ENCODE data around the gene FKBP4. TPM values are rescaled to one million over a fixed set of nuclear protein-coding genes. Genes with fewer than 3 reads are reported as not detected.

FKBP4 gene
- total RNA-seq, 1 experiment from 2014 or later: 76.7 TPM

DNA sequence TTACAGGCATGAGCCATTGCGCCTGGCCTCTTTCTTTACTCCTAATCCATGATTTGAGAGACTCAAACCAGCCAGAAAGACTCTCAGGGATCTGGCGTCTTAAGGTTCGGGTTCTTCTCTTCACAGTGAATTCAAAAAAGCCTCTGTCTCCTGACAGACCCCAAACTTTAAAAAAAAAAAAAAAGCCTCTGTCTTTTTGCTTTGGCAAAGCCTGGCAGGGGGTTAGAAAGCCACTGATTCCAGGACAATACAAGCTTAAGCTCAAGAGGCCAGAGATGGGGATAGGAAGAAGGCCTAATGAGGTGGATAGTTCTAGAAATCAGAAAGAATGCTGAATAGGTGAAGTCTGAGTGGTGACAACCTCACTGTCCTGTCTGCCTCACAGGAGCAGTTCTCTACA is 31.3 kb downstream of the FKBP4 start:
- Histone ChIP-seq H3K36me3 (ENCODE audit: insufficient read depth, low read length) (peaks cover 37% of the 10 kb centered on the region), H3K27me3 (ENCODE audit: low read length) (no peaks in the 10 kb centered on the region), H3K9me2 (replicated peaks; ENCODE audit: insufficient read depth, low read length) (no peaks in the 10 kb centered on the region), H3K9ac (ENCODE audit: low read length) (no peak overlapping the region), H3K27ac (ENCODE audit: low read length) (no peak overlapping the region), H3K4me2 (ENCODE audit: low read depth, low read length, poor library complexity, severe bottlenecking) (no peak overlapping the region), H3K4me1 (ENCODE audit: low read length) (no peaks in the 10 kb centered on the region), H3K79me2 (ENCODE audit: low read length) (no peaks in the 10 kb centered on the region), H3K9me3 (ENCODE audit: low read length) (no peaks in the 10 kb centered on the region), H3K4me3 (ENCODE audit: low read length) (no peak overlapping the region), H2AFZ (ENCODE audit: low read length) (no peak overlapping the region), H4K20me1 (ENCODE audit: insufficient read depth, low read depth, low read length) (no peaks in the 10 kb centered on the region)
- no peak for DNase-seq

GRCh38 chr12:2826721-2827515 is 32.1 kb downstream of the FKBP4 start:
- no peaks in the 10 kb centered on the region for H3K27me3 ChIP-seq (ENCODE audit: low read length)
- no peak overlapping the region for H3K9ac ChIP-seq (ENCODE audit: low read length)
- no peaks in the 10 kb centered on the region for H4K20me1 ChIP-seq (ENCODE audit: insufficient read depth, low read depth, low read length)
- no peak for DNase-seq
- H2AFZ ChIP-seq (ENCODE audit: low read length): no peak overlapping the region
- no peaks in the 10 kb centered on the region for H3K4me1 ChIP-seq (ENCODE audit: low read length)
- H3K4me2 ChIP-seq (ENCODE audit: low read depth, low read length, poor library complexity, severe bottlenecking): no peak overlapping the region
- no peaks in the 10 kb centered on the region for H3K9me3 ChIP-seq (ENCODE audit: low read length)
- no peaks in the 10 kb centered on the region for H3K79me2 ChIP-seq (ENCODE audit: low read length)
- no peak overlapping the region for H3K27ac ChIP-seq (ENCODE audit: low read length)
- peaks cover 33% of the 10 kb centered on the region for H3K36me3 ChIP-seq (ENCODE audit: insufficient read depth, low read length)
- no peaks in the 10 kb centered on the region for H3K9me2 ChIP-seq (replicated peaks; ENCODE audit: insufficient read depth, low read length)
- H3K4me3 ChIP-seq (ENCODE audit: low read length): no peak overlapping the region

DNA sequence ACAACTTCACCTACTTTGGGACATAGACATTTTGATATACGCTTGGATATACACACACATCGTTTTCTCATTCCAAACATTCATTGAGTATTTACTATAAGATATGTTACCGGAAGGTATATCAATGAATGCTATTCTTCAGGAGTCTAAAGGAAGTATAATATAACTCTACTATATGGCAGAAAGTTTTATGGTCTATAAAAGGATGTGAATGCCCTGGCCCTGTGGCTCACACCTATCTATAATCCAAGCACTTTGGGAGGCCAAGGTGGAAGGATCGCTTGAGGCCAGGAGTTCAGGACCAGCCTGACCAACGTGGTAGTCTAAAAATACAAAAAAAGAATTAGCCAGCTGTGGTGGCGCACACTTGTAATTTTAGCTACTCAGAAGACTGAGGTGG is 34.5 kb downstream of the FKBP4 start:
- Histone ChIP-seq H3K9me2 (replicated peaks; ENCODE audit: insufficient read depth, low read length) (no peaks in the 10 kb centered on the region), H3K4me3 (ENCODE audit: low read length) (no peak overlapping the region), H3K27ac (ENCODE audit: low read length) (no peak overlapping the region), H3K36me3 (ENCODE audit: insufficient read depth, low read length) (peaks cover 25% of the 10 kb centered on the region), H3K9me3 (ENCODE audit: low read length) (no peaks in the 10 kb centered on the region), H3K4me2 (ENCODE audit: low read depth, low read length, poor library complexity, severe bottlenecking) (no peak overlapping the region), H3K9ac (ENCODE audit: low read length) (no peak overlapping the region), H2AFZ (ENCODE audit: low read length) (no peak overlapping the region), H4K20me1 (ENCODE audit: insufficient read depth, low read depth, low read length) (no peaks in the 10 kb centered on the region), H3K79me2 (ENCODE audit: low read length) (no peaks in the 10 kb centered on the region), H3K4me1 (ENCODE audit: low read length) (no peaks in the 10 kb centered on the region), H3K27me3 (ENCODE audit: low read length) (no peaks in the 10 kb centered on the region)
- DNase-seq: no peak

- H3K9me3 ChIP-seq (ENCODE audit: low read length): no peaks in the 10 kb centered on the region
- no peaks in the 10 kb centered on the region; the same call in 1 of the 2 replicates for H3K4me1 ChIP-seq (ENCODE audit: low read length)
- no peak overlapping the region for H3K4me2 ChIP-seq (ENCODE audit: low read depth, low read length, poor library complexity, severe bottlenecking)
- H3K27me3 ChIP-seq (ENCODE audit: low read length): no peaks in the 10 kb centered on the region
- H3K36me3 ChIP-seq (ENCODE audit: insufficient read depth, low read length): peaks cover 19% of the 10 kb centered on the region
- no peak overlapping the region for H3K9ac ChIP-seq (ENCODE audit: low read length)
- no peak overlapping the region for H3K27ac ChIP-seq (ENCODE audit: low read length)
- H3K4me3 ChIP-seq (ENCODE audit: low read length): no peak overlapping the region
- no peak overlapping the region for H2AFZ ChIP-seq (ENCODE audit: low read length)
- no peak for DNase-seq
- no peaks in the 10 kb centered on the region for H4K20me1 ChIP-seq (ENCODE audit: insufficient read depth, low read depth, low read length)
- H3K79me2 ChIP-seq (ENCODE audit: low read length): no peaks in the 10 kb centered on the region
- no peaks in the 10 kb centered on the region for H3K9me2 ChIP-seq (replicated peaks; ENCODE audit: insufficient read depth, low read length)
Observed at GRCh38 chr12:2832550-2833127, 37.9 kb downstream of the FKBP4 start.

DNA sequence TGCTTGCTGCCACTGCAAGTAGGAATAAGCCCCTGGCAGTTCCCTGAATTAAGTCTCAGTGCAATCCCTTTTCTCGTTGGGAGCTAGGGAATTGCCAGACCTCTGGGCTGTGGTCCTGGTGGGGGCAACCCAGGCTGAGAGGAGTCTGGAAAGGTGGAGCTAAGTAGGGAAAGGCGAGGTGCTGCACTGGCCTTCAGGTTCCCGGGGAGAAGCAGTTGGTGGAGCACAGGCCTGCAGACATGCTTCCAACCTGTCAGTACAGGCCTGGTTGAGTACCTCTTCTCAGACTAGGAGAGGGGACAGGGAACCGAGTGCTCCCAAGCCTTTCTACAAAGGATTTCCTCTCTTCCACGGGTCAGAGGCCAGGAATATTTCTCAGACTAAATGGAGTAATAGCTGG is 38.6 kb downstream of the FKBP4 start:
- H3K27me3 ChIP-seq (ENCODE audit: low read length): no peaks in the 10 kb centered on the region
- H3K9me3 ChIP-seq (ENCODE audit: low read length): no peaks in the 10 kb centered on the region
- no peak for DNase-seq
- no peaks in the 10 kb centered on the region for H4K20me1 ChIP-seq (ENCODE audit: insufficient read depth, low read depth, low read length)
- no peak overlapping the region for H3K4me2 ChIP-seq (ENCODE audit: low read depth, low read length, poor library complexity, severe bottlenecking)
- no peaks in the 10 kb centered on the region for H3K9me2 ChIP-seq (replicated peaks; ENCODE audit: insufficient read depth, low read length)
- H3K79me2 ChIP-seq (ENCODE audit: low read length): no peaks in the 10 kb centered on the region
- H2AFZ ChIP-seq (ENCODE audit: low read length): no peak overlapping the region
- no peak overlapping the region for H3K9ac ChIP-seq (ENCODE audit: low read length)
- H3K36me3 ChIP-seq (ENCODE audit: insufficient read depth, low read length): peaks cover 22% of the 10 kb centered on the region; the same call in 1 of the 2 replicates
- H3K4me3 ChIP-seq (ENCODE audit: low read length): no peak overlapping the region
- no peaks in the 10 kb centered on the region; the same call in 1 of the 2 replicates for H3K4me1 ChIP-seq (ENCODE audit: low read length)
- H3K27ac ChIP-seq (ENCODE audit: low read length): no peak overlapping the region

DNA sequence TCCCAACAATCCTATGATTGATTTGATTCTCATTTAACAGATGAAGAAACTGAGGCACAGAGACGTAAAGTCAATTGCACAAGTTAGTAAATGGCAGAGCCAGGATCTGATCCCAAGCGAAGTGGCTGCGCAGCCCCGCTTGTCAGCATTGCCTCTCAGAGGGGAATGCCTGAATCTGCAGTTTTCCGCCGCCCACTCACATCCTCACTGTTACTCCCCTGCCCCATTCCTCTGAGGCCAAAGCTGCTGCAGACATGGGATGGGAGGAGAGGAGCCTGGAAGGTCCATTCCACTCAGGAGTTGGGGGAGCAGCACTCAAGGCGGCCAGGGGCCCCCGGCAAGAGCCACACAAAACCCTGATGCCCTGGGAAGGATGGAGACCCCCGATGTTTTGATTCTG is 39.0 kb downstream of the FKBP4 start:
- Histone ChIP-seq H3K4me3 (ENCODE audit: low read length) (no peak overlapping the region), H3K9ac (ENCODE audit: low read length) (no peak overlapping the region), H4K20me1 (ENCODE audit: insufficient read depth, low read depth, low read length) (no peaks in the 10 kb centered on the region), H2AFZ (ENCODE audit: low read length) (no peak overlapping the region), H3K9me2 (replicated peaks; ENCODE audit: insufficient read depth, low read length) (no peaks in the 10 kb centered on the region), H3K4me1 (ENCODE audit: low read length) (no peaks in the 10 kb centered on the region; the same call in 1 of the 2 replicates), H3K27ac (ENCODE audit: low read length) (no peak overlapping the region), H3K27me3 (ENCODE audit: low read length) (no peaks in the 10 kb centered on the region), H3K9me3 (ENCODE audit: low read length) (no peaks in the 10 kb centered on the region), H3K79me2 (ENCODE audit: low read length) (no peaks in the 10 kb centered on the region), H3K4me2 (ENCODE audit: low read depth, low read length, poor library complexity, severe bottlenecking) (no peak overlapping the region), H3K36me3 (ENCODE audit: insufficient read depth, low read length) (peaks cover 21% of the 10 kb centered on the region; the same call in 1 of the 2 replicates)
- DNase-seq: no peak

DNA sequence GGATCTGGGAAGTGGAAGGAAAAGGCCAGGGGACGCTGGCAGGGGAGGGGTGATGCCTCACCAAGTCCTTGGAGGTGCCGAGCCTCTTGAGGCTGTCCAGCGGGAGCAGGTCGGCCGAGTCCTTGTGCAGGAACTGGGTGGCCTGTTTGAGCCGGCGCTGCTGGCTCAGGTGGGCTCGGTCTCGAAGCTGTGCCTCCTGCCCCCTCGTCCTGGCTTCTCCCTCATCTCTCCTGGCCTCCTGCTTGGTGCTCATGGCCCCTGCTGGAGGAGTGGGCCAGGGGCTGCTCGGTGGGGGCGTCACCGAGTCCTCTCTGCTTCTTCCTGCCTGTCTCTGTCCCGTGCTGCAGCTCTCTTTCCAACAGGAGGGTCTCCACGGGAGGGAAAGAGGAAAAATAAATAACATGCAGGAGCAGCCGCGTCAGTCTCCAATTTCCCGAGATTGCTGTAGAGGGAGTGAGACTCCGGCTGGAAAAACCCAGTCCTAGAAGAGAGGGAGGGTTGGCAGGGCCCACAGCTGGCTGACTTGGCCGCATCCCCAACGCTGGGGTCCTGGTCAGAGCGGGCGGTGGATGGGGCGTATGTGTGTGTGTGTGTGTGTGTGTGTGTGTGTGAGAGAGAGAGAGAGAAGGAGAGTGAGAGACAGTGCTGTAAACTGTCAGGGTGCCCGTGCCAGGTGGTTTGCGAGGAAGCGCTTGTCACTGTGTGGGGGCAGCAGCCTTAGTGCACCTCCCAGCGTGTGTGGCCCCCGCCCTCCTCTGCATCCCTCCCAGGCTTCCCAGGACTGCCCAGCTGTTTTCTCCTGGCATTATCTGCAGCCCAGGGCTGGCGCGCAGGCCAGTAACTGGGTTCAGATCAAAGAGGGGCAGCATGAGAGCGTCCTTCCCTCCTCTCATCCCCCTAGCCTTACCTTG is 40.1 kb downstream of the FKBP4 start, which contains the start of gene NRIP2:
NRIP2 (minus strand) TSS at position 455 of the 911 bp plus-strand sequence; CDS start at position 403, 52 bp downstream.
- no peak within 1 kb of the TSS for H2AFZ ChIP-seq (ENCODE audit: low read length)
- H3K9ac ChIP-seq (ENCODE audit: low read length): no peak within 1 kb of the TSS
- H3K4me2 ChIP-seq (ENCODE audit: low read depth, low read length, poor library complexity, severe bottlenecking): no peak within 1 kb of the TSS
- H3K36me3 ChIP-seq (ENCODE audit: insufficient read depth, low read length): peaks cover 19% of the 10 kb centered on the region; the same call in 1 of the 2 replicates
- no peak within 1 kb of the TSS for H3K27ac ChIP-seq (ENCODE audit: low read length)
- H3K9me3 ChIP-seq (ENCODE audit: low read length): no peaks in the 10 kb centered on the region
- H3K9me2 ChIP-seq (replicated peaks; ENCODE audit: insufficient read depth, low read length): no peaks in the 10 kb centered on the region
- no peaks in the 10 kb centered on the region for H3K79me2 ChIP-seq (ENCODE audit: low read length)
- H3K4me1 ChIP-seq (ENCODE audit: low read length): no peaks in the 10 kb centered on the region; the same call in 1 of the 2 replicates
- no peak for DNase-seq
- H4K20me1 ChIP-seq (ENCODE audit: insufficient read depth, low read depth, low read length): no peaks in the 10 kb centered on the region
- no peaks in the 10 kb centered on the region for H3K27me3 ChIP-seq (ENCODE audit: low read length)
- no peak within 1 kb of the TSS for H3K4me3 ChIP-seq (ENCODE audit: low read length)
